Measurements from ENCODE around the gene ADARB2. TPM values are rescaled to one million over a fixed set of nuclear protein-coding genes. Genes with fewer than 3 reads are reported as not detected.

Gene ADARB2
- total RNA-seq, 4 donors from 2014 or later: 2.0 to 9.9 (median 5.1) TPM

DNA sequence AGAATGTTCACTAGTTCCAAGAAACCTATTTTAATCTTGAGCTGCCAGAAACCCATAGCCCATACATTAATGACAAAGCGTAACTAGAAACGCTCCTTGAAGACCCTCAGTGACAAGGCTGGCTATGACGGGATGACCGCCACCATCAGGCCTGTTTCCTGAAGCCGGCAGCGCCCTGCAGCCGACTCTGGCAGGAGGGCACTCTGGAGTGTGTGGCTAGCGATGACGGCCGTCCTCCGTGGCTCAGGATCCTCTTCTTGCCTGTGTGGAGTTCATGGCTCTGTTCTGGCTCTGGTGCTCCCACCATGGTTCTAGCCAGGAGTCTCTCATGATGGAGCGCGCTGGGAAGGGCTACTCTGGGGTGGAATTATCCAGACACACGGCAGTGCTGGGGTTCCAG lies 224.1 kb downstream of the ADARB2 start:
- Histone ChIP-seq H3K27me3 (no peaks in the 10 kb centered on the region), H3K4me3 (no peak overlapping the region), H3K36me3 (no peaks in the 10 kb centered on the region), H3K4me1 (no peaks in the 10 kb centered on the region), H3K9me3 (no peaks in the 10 kb centered on the region), H3K27ac (no peak overlapping the region)
- TF ChIP-seq, protein P1, sequence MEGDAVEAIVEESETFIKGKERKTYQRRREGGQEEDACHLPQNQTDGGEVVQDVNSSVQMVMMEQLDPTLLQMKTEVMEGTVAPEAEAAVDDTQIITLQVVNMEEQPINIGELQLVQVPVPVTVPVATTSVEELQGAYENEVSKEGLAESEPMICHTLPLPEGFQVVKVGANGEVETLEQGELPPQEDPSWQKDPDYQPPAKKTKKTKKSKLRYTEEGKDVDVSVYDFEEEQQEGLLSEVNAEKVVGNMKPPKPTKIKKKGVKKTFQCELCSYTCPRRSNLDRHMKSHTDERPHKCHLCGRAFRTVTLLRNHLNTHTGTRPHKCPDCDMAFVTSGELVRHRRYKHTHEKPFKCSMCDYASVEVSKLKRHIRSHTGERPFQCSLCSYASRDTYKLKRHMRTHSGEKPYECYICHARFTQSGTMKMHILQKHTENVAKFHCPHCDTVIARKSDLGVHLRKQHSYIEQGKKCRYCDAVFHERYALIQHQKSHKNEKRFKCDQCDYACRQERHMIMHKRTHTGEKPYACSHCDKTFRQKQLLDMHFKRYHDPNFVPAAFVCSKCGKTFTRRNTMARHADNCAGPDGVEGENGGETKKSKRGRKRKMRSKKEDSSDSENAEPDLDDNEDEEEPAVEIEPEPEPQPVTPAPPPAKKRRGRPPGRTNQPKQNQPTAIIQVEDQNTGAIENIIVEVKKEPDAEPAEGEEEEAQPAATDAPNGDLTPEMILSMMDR (IDR thresholded peaks at IDR 0.05): no peak
- TF ChIP-seq POLR2A (IDR thresholded peaks at IDR 0.05): no peak
- DNase-seq: no peak

DNA sequence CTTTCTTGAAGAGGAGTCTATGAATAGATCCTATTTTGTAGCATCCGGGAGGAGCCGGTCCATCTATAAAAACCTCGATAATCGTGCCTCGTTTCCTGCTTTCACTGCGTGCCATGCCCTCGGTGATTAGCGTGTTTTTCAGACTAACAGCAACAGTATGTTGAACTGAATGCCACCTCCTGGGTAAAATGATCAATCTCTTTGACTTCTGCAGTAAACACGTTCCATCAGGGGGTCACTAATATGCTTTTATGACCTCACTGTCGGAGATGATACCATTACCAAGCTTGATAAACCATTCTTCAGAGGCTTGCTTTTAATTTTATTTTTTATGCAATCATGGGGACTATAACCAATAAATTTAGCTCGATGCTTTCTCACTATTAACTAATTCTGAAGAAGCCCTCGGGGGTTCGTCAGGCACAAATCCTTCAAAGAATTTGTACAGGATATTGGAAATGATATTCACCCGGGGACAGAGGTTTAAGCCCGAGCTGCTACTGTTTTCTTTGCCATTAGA lies 228.3 kb downstream of the ADARB2 start:
- Histone ChIP-seq H3K27ac (no peak overlapping the region), H3K9me3 (no peaks in the 10 kb centered on the region), H3K4me3 (no peak overlapping the region), H3K4me1 (no peaks in the 10 kb centered on the region), H3K27me3 (no peaks in the 10 kb centered on the region), H3K36me3 (no peaks in the 10 kb centered on the region)
- no peak for DNase-seq
- no peak for TF ChIP-seq POLR2A (IDR thresholded peaks at IDR 0.05)
- TF ChIP-seq, protein P1 (IDR thresholded peaks at IDR 0.05): no peak

DNA sequence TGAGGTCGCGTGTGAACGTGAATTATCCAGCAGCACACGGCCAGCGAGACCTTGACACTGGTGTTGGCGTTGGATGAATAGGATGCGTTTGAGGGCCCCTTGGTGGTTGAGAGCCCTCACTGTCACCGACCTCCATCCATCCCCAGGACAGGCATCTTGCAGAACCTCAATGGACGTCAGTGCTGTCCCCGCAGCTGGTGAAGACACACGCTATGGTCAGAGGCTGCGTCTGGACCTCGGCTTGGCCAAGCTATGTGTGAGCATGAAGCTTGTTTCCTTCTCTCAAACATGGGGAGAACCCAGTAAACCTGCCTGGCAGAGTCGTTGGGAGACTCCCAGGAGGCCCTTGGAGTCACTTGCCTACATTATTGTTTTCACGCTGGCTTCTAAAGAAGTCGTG lies 229.2 kb downstream of the ADARB2 start:
- H3K9me3 ChIP-seq: no peaks in the 10 kb centered on the region
- no peak overlapping the region for H3K27ac ChIP-seq
- DNase-seq: peak in 1 of 3 donors; percentile 23
- no peak overlapping the region for H3K4me3 ChIP-seq
- H3K27me3 ChIP-seq: no peaks in the 10 kb centered on the region
- H3K36me3 ChIP-seq: no peaks in the 10 kb centered on the region
- TF ChIP-seq POLR2A (IDR thresholded peaks at IDR 0.05): no peak
- H3K4me1 ChIP-seq: no peaks in the 10 kb centered on the region

DNA sequence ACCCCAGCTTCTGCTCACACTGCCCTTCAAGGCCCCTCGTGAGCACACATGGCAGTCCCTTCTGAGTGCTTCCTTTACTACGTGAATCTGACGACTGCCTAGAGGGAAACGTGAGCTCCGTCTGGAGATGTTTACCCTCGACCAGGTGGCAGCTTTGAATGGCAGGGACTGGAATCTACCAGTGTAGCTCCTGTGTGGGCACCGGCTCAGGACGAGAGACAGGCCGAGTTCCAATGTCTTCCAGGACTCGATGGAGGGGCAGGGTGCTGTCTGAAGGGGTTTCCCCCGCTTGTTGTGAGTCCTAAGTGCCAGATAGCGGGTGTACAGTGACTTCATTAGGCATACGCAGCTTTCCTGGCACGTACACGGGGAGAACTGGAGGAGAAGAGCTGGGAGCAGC lies 229.9 kb downstream of the ADARB2 start:
- peak in 1 of 3 donors; percentile 34 for DNase-seq
- Histone ChIP-seq H3K9me3 (no peaks in the 10 kb centered on the region), H3K27me3 (no peaks in the 10 kb centered on the region), H3K4me1 (no peaks in the 10 kb centered on the region), H3K36me3 (no peaks in the 10 kb centered on the region), H3K27ac (no peak overlapping the region), H3K4me3 (no peak overlapping the region)
- TF ChIP-seq, protein P1 (IDR thresholded peaks at IDR 0.05): no peak
- no peak for TF ChIP-seq POLR2A (IDR thresholded peaks at IDR 0.05)

DNA sequence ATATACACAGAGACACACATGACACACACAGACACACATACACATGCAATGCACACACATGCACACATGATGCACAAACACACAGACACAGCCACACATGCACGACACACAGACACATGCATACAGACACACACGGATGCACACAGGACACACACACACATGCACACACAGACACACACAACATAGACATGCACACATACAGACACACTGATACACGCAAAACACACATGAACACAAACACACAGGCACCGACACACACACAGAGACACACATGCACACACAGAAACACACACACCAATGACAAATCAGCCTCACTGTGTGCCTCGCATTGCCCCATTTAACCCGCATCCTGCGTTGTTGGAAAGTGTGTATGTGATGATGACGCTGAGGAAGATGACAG lies 232.4 kb downstream of the ADARB2 start:
- Histone ChIP-seq H3K27ac (no peak overlapping the region), H3K36me3 (no peaks in the 10 kb centered on the region), H3K9me3 (no peaks in the 10 kb centered on the region), H3K4me1 (no peaks in the 10 kb centered on the region), H3K4me3 (no peak overlapping the region), H3K27me3 (no peaks in the 10 kb centered on the region)
- TF ChIP-seq, protein P1 (IDR thresholded peaks at IDR 0.05): no peak
- TF ChIP-seq POLR2A (IDR thresholded peaks at IDR 0.05): no peak
- no peak for DNase-seq

DNA sequence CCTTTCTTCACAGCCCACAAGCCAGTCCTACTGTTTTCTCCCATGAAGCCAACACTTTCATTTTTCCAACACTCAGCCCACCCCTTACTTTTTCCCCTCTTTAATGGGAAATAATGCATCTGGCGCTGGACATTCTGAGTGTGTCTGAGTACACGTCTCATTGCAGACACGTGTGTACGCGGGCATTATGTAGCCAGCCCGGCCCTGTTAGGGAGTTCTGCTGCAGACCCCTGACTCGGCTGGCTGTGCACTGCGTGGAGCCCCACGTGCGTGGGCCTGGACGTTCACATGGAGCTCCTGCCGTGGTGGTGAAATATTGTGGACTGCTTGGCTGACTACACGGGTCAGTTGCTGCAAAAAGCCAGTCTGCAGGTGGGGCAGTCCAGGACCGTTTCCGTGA lies 233.0 kb downstream of the ADARB2 start:
- DNase-seq: no peak
- Histone ChIP-seq H3K9me3 (no peaks in the 10 kb centered on the region), H3K27ac (no peak overlapping the region), H3K4me3 (no peak overlapping the region), H3K27me3 (no peaks in the 10 kb centered on the region), H3K4me1 (no peaks in the 10 kb centered on the region), H3K36me3 (no peaks in the 10 kb centered on the region)
- TF ChIP-seq, protein P1 (IDR thresholded peaks at IDR 0.05): no peak
- no peak for TF ChIP-seq POLR2A (IDR thresholded peaks at IDR 0.05)

Measured in Peyer's patch (tissue), 4 donors.